Astrocyte of the cerebellum (primary cell): ENCODE data around the gene DDB1.

ENCODE experiments used
- DNase-seq: peaks from one replicate; pipeline ENCODE4 v3.0.0-alpha.2; 2011; ENCODE audit warnings: low read depth
- H3K4me3 ChIP-seq: 2 replicates; pipeline ENCODE4 v1.5.1; 2011; ENCODE audit warnings: mild to moderate bottlenecking, low read depth, low read length, moderate library complexity
- CTCF ChIP-seq: IDR thresholded peaks from 2 replicates; pipeline ENCODE4 v1.5.1; 2012; ENCODE audit warnings: low read length, low read depth, moderate library complexity, mild to moderate bottlenecking; ENCODE audit errors: missing control alignments
- in situ Hi-C: cut with HindIII; loops from 2 replicates; pipeline ENCODE4 v1.10.0; 2017; ENCODE audit warnings: low sequenced_read_pairs

The DDB1 gene

DNA sequence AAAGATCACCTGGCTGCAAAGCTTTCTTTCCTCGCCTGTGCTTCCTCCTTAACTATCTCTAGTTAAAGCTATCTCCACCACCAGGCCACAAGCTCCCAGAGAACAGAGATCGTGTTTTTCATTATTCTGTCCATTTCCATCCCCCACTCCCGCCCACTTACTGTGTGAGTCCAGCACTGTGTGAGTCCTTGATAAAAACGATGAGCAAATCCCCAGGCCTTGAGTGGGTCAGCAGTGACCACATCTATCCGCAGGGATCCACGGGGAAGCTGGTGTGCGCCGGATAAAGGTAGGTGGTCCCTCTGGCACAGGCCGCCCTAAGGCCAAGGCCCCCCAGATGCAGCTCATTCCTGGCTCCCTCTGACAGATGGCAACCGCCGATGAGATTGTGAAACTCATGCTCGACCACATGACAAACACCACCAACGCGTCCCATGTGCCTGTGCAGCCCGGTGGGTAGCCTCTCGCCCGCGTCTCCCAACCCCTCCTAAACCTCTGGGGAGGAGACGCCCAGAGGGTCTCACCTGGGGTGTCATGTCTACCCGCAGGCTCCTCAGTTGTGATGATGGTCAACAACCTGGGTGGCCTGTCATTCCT lies 9.4 kb upstream of the DDB1 start:
- no peak for TF ChIP-seq CTCF
- no peak overlapping the region for H3K4me3 ChIP-seq
- in situ Hi-C loops: no loop called here
- no peak for DNase-seq

GRCh38 chr11:61341706-61342105 lies 8.8 kb upstream of the DDB1 start:
- TF ChIP-seq CTCF: no peak
- DNase-seq: no peak
- in situ Hi-C loops: no loop called here
- no peak overlapping the region for H3K4me3 ChIP-seq

DNA sequence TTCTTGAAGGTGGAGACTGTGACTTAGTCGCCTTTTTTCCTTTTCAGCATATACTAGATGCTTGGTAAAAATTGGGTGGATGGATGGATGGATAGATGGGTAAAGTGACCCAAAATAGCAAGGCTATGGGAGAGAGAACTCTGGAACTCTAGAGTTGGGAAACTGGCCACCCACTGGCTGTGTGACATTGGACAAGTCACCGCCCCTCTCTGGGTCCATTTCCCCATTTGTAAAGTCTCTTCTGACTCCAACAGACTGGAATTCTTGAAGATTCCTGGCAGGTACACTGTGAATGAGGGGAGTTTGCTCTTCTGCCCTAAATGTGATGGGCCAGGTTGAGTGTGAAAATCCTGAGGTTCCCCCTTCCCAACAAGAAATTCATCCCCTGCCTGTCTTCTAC lies 8.1 kb upstream of the DDB1 start:
- TF ChIP-seq CTCF: no peak
- in situ Hi-C loops: no loop called here
- H3K4me3 ChIP-seq: no peak overlapping the region
- DNase-seq: no peak

DNA sequence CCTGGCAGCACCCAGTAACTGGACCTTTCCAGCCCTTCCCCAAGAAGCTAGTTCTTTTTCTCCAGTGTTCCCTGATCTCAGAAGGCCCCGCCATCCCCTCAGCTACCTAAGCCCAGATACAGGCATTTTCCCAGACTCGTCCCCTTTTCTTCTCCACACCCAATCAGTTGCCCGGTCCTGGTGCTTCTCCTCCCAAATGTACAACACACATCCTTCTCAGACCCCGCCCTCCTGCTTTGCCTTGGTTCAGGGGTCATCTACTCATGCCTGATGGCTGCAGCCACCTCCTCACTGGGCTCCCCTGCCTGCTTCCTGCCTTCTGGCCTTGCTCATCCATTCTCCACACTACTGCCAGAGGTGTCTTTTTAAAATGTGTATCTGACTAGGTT lies 6.6 kb upstream of the DDB1 start:
- in situ Hi-C loops: no loop called here
- no peak for DNase-seq
- no peak overlapping the region for H3K4me3 ChIP-seq
- TF ChIP-seq CTCF: no peak

DNA sequence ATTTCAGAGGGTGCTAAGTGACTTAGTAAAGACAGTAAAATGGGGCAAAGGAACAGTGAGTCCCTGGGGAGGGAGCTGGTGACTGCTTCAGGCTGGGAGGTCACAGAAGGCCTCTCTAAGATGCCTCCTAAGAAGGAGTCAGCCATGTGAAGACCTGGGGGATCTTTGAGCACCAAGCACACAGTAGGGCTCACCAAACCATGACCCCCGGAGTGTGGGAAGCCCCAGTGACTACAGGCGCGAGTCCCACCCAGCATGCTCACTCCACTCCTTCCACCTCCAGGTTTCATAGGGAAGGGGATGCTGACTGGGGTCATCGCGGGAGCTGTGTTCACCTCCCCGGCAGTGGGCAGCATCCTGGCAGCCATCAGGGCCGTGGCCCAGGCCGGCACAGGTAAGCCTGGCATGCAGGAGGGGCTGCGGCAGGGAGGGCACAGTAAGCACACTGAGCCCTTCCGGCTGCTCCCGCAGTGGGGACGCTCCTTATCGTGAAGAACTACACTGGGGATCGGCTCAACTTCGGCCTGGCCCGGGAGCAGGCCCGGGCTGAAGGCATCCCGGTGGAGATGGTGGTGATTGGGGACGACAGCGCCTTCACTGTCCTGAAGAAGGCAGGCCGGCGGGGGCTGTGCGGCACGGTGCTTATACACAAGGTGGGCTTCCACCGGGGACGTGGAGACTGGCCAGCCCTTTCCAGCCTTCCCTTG lies 6.0 kb upstream of the DDB1 start:
- DNase-seq: no peak

DNA sequence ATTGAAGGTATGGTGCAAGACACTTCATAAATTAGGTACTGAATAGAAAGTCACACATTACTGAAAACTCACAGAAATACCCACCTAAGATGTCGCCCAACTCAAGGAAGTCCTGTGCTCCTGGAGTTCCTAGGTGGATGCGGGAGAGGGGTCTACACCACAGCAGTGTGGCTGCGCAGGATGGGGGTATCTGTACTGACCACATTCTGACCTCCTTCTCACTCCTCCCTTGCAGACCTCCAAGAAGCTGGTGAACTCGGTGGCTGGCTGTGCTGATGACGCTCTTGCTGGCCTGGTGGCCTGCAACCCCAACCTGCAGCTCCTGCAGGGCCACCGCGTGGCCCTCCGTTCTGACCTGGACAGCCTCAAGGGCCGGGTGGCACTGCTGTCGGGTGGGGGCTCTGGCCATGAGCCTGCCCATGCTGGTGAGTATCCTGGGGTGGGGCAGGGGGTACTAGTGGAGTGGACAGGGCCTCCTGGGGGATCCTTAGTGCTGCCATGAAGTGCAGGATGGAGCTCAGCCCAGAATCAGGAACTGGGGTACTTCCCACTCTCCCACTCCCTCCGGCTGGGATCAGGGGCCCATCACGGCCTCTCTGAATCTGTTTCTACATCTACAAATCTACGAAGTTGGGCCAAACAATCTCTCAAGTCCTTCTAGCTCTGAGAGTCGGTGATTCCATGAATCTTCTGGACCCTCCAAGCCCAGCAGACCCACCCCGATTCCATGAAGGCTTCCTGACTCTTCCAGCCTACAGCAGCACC lies 5.0 kb upstream of the DDB1 start:
- H3K4me3 ChIP-seq: no peak overlapping the region
- in situ Hi-C loops: no loop called here
- no peak for TF ChIP-seq CTCF
- no peak for DNase-seq

More for the DNA sequence above, 6.0 kb upstream of the DDB1 start:
- in situ Hi-C loops: no loop called here
- no peak for TF ChIP-seq CTCF
- H3K4me3 ChIP-seq: no peak overlapping the region
